ENCODE measurements around the gene RAB26.

GRCh38 chr16:2155977-2156848 is 7.8 kb downstream of the RAB26 start:
- no peak for TF ChIP-seq MZF1 (tag by site-specific recombination; IDR thresholded peaks at IDR 0.05; ENCODE audit: borderline replicate concordance)
- peak; percentile 16; the same call in 1 of the 2 replicates for TF ChIP-seq CTCF (tag by site-specific recombination; IDR thresholded peaks at IDR 0.05)
- no peak for TF ChIP-seq ZNF10 (tag by site-specific recombination; IDR thresholded peaks at IDR 0.05)
- TF ChIP-seq ZSCAN5A (tag by site-specific recombination; IDR thresholded peaks at IDR 0.05) = no peak
- TF ChIP-seq YY1 (tag by site-specific recombination; IDR thresholded peaks at IDR 0.05) = no peak
- no peak for TF ChIP-seq ZNF423 (tag by site-specific recombination; IDR thresholded peaks at IDR 0.05)
- TF ChIP-seq ZBTB8A (tag by site-specific recombination; IDR thresholded peaks at IDR 0.05) = no peak
- no peak for TF ChIP-seq HOXA7 (CRISPR knock-in tag; IDR thresholded peaks at IDR 0.05; ENCODE audit: borderline replicate concordance)
- no peak for TF ChIP-seq ZSCAN30 (tag by site-specific recombination; IDR thresholded peaks at IDR 0.05)
- no peak for TF ChIP-seq ZSCAN18 (tag by site-specific recombination; IDR thresholded peaks at IDR 0.05)
- TF ChIP-seq ZFP3 (tag by site-specific recombination; IDR thresholded peaks at IDR 0.05; ENCODE audit: low read depth) = no peak
- no peak for TF ChIP-seq TCF7L2 (IDR thresholded peaks at IDR 0.05; ENCODE audit: borderline replicate concordance, low read depth, low read length)
- TF ChIP-seq ZNF692 (tag by site-specific recombination; IDR thresholded peaks at IDR 0.05) = no peak
- TF ChIP-seq ZNF121 (tag by site-specific recombination; IDR thresholded peaks at IDR 0.05) = no peak

Measured in HEK293 (cell line).